ENCODE measurements around the gene TRIM3.
A peak's percentile ranks its signal among the peaks of the same experiment; 100 is the strongest.
"Not testable (repeated sequence)": the region's sequence is repeated elsewhere in the genome, so short reads cannot be mapped to it uniquely, and the experiment has no call there.

TRIM3 gene

GRCh38 chr11:6473451-6474412 lies at the start of gene TRIM3:
TSS of gene TRIM3 (minus strand) at chr11:6473941. CDS start at chr11:6465695, 8,246 bp downstream.
- peak; percentile 28 for DNase-seq

GRCh38 chr11:6523253-6523652 lies 49.5 kb upstream of the TRIM3 start:
- no peak for DNase-seq

- DNase-seq = not testable (repeated sequence)
Measured at GRCh38 chr11:6521946-6522345, 48.2 kb upstream of the TRIM3 start.

- DNase-seq = no peak
Measured at GRCh38 chr11:6520265-6520664, 46.5 kb upstream of the TRIM3 start.

- no peak for DNase-seq
Measured at GRCh38 chr11:6516865-6517264, 43.1 kb upstream of the TRIM3 start.

- no peak for DNase-seq
Measured at GRCh38 chr11:6505577-6506240, 32.0 kb upstream of the TRIM3 start.

- no peak for DNase-seq
Measured at GRCh38 chr11:6504166-6504565, 30.4 kb upstream of the TRIM3 start.

GRCh38 chr11:6502382-6502781 lies 28.6 kb upstream of the TRIM3 start:
- no peak for DNase-seq

GRCh38 chr11:6498544-6498943 lies 24.8 kb upstream of the TRIM3 start:
- DNase-seq = no peak

GRCh38 chr11:6498121-6498520 lies 24.4 kb upstream of the TRIM3 start:
- DNase-seq = no peak

GRCh38 chr11:6497069-6497839 lies 23.5 kb upstream of the TRIM3 start, which contains the start of gene DNHD1:
TSS of gene DNHD1 (plus strand) at chr11:6497280. CDS start at chr11:6498216, 936 bp downstream.
- DNase-seq = no peak

GRCh38 chr11:6489306-6489705 lies 15.6 kb upstream of the TRIM3 start:
- no peak for DNase-seq

- DNase-seq = no peak
Measured at GRCh38 chr11:6488821-6489220, 15.1 kb upstream of the TRIM3 start.

GRCh38 chr11:6488342-6488741 lies 14.6 kb upstream of the TRIM3 start:
- DNase-seq = no peak

GRCh38 chr11:6486938-6487337 lies 13.2 kb upstream of the TRIM3 start:
- no peak for DNase-seq

GRCh38 chr11:6486256-6486655 lies 12.5 kb upstream of the TRIM3 start:
- DNase-seq = no peak

GRCh38 chr11:6485661-6486060 lies 11.9 kb upstream of the TRIM3 start:
- no peak for DNase-seq

- DNase-seq = no peak
Measured at GRCh38 chr11:6483015-6483414, 9.3 kb upstream of the TRIM3 start.

- no peak for DNase-seq
Measured at GRCh38 chr11:6482441-6482840, 8.7 kb upstream of the TRIM3 start.

- no peak for DNase-seq
Measured at GRCh38 chr11:6481924-6482275, 8.2 kb upstream of the TRIM3 start.

- peak; percentile 95 for DNase-seq
Measured at GRCh38 chr11:6481012-6481923, 7.5 kb upstream of the TRIM3 start, which contains the start of the genes ARFIP2 and TIMM10B. TSS of gene ARFIP2 (minus strand) at chr11:6481331. CDS start at chr11:6480421, 910 bp downstream. TSS of gene TIMM10B (plus strand) at chr11:6481501. CDS start at chr11:6481517, 16 bp downstream.

Data from GDM1 (cell line).